Esophagus muscularis mucosa (tissue), 4 donors: ENCODE results near the gene HSPBAP1. TPM values are rescaled to one million over a fixed set of nuclear protein-coding genes. Genes with fewer than 3 reads are reported as not detected.

Source experiments
- DNase-seq: peaks from one replicate; pipeline ENCODE4 v3.0.0-alpha.2; 2017; ENCODE audit errors: extremely low spot score
- H3K27ac ChIP-seq, 4 donors: fragments of 200-600 bp; sonication (generic); replicated peaks in 1 of 4; 1 replicate in 3 of 4; 2 replicates in 1 of 4; pipeline ENCODE4 v1.5.1; 2016 to 2019; ENCODE audit warnings: mild to moderate bottlenecking in 1 of 4
- H3K27me3 ChIP-seq, 4 donors: fragments of 200-600 bp; sonication (generic); one replicate each; pipeline versions ENCODE4 v1.5.1 to v1.6.0; 2016 to 2019
- H3K36me3 ChIP-seq, 4 donors: fragments of 200-600 bp; sonication (generic); one replicate each; pipeline ENCODE4 v1.5.1; 2016 to 2019
- H3K4me1 ChIP-seq, 4 donors: fragments of 200-600 bp; sonication (generic); one replicate each; pipeline ENCODE4 v1.5.1; 2016 to 2019
- H3K4me3 ChIP-seq, 4 donors: fragments of 200-600 bp; sonication (generic); 1 replicate in 2 of 4; 2 replicates in 2 of 4; pipeline ENCODE4 v1.5.1; 2016 to 2019; ENCODE audit warnings: mild to moderate bottlenecking in 4 of 4, moderate library complexity in 1 of 4
- H3K9me3 ChIP-seq, 4 donors: fragments of 200-600 bp; sonication (generic); 1 replicate in 3 of 4; 2 replicates in 1 of 4; pipeline ENCODE4 v1.5.1; 2016 to 2019
- EP300 ChIP-seq: sonication (generic); formaldehyde crosslinking; IDR thresholded peaks from one replicate; pipeline ENCODE4 v1.6.1; 2017; ENCODE audit warnings: antibody characterized with exemption
- POLR2A ChIP-seq: fragments of 450-650 bp; IDR thresholded peaks from one replicate; pipeline ENCODE4 v1.6.1; 2017; ENCODE audit warnings: antibody characterized with exemption, moderate library complexity, mild to moderate bottlenecking, low read depth
- POLR2AphosphoS5 ChIP-seq, 2 donors: sonication (generic); formaldehyde crosslinking; IDR thresholded peaks; one replicate each; pipeline ENCODE4 v1.6.1; 2017; ENCODE audit warnings: antibody characterized with exemption in 2 of 2
- WGBS: methylation state at CpG from one replicate; pipeline ENCODE4 v1.1.5; 2018; 5-methylcytosine and 5-hydroxymethylcytosine counted together
- intact Hi-C: fragments of 100-400 bp; cut with DNase I; formaldehyde crosslinking; loops from one replicate; pipeline ENCODE4 v1.15.1; 2023
- total RNA-seq, 4 donors: library from RNA; depleted of rRNA; stranded (reverse); fragments of >200 nt; gene quantifications; one replicate each; pipeline versions ENCODE4 v1.1.0 to v1.2.1, GENCODE V29; 2016
- TF ChIP-seq, protein P1 (sequence below), 3 experiments: fragments of 200-600 bp in 2 of 3; fragments of 450-650 bp in 1 of 3; sonication (generic) in 2 of 3; IDR thresholded peaks; one replicate each; pipeline ENCODE4 v1.5.1; 2017 to 2019; ENCODE audit warnings: antibody characterized with exemption in 3 of 3, mild to moderate bottlenecking in 2 of 3, moderate library complexity in 1 of 3

The HSPBAP1 gene
- total RNA-seq, 4 donors from 2014 or later, result 5.5 to 14.5 (median 8.2) TPM

DNA sequence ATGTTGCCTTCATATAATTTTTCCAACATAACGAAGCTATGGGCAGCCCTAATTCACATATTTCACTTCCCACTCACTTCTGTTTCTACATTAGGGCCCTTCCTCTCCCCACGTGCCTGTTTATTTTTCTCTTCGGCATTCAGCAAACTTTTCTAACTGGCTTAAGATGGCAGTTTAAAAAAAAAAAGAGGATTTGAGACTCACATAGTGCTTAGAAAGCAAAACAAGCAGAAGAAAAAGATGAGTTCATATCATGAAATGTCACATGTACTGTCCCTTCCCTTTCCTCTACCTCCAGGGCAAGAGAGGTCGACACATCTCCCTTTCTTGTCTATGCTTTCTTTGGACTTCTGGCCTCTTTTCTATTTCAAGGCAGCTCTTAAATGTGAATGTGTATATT is 31.8 kb upstream of the HSPBAP1 start:
- Histone ChIP-seq H3K36me3 (peaks cover 5 to 37% (median 14%) of the 10 kb centered on the region in 4 donors), H3K27me3 (no peaks in the 10 kb centered on the region), H3K27ac (no peak overlapping the region), H3K4me1 (no peaks in the 10 kb centered on the region), H3K9me3 (no peaks in the 10 kb centered on the region), H3K4me3 (no peak overlapping the region)
- TF ChIP-seq EP300 (no peak), POLR2A (no peak), POLR2AphosphoS5 (IDR thresholded peaks at IDR 0.05) (no peak)
- TF ChIP-seq, protein P1, sequence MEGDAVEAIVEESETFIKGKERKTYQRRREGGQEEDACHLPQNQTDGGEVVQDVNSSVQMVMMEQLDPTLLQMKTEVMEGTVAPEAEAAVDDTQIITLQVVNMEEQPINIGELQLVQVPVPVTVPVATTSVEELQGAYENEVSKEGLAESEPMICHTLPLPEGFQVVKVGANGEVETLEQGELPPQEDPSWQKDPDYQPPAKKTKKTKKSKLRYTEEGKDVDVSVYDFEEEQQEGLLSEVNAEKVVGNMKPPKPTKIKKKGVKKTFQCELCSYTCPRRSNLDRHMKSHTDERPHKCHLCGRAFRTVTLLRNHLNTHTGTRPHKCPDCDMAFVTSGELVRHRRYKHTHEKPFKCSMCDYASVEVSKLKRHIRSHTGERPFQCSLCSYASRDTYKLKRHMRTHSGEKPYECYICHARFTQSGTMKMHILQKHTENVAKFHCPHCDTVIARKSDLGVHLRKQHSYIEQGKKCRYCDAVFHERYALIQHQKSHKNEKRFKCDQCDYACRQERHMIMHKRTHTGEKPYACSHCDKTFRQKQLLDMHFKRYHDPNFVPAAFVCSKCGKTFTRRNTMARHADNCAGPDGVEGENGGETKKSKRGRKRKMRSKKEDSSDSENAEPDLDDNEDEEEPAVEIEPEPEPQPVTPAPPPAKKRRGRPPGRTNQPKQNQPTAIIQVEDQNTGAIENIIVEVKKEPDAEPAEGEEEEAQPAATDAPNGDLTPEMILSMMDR (IDR thresholded peaks at IDR 0.05), result no peak
- no peak for DNase-seq
- WGBS, result 73% methylated on average over 4 of the region's 4 CpGs
- intact Hi-C loops, result no loop called here

DNA sequence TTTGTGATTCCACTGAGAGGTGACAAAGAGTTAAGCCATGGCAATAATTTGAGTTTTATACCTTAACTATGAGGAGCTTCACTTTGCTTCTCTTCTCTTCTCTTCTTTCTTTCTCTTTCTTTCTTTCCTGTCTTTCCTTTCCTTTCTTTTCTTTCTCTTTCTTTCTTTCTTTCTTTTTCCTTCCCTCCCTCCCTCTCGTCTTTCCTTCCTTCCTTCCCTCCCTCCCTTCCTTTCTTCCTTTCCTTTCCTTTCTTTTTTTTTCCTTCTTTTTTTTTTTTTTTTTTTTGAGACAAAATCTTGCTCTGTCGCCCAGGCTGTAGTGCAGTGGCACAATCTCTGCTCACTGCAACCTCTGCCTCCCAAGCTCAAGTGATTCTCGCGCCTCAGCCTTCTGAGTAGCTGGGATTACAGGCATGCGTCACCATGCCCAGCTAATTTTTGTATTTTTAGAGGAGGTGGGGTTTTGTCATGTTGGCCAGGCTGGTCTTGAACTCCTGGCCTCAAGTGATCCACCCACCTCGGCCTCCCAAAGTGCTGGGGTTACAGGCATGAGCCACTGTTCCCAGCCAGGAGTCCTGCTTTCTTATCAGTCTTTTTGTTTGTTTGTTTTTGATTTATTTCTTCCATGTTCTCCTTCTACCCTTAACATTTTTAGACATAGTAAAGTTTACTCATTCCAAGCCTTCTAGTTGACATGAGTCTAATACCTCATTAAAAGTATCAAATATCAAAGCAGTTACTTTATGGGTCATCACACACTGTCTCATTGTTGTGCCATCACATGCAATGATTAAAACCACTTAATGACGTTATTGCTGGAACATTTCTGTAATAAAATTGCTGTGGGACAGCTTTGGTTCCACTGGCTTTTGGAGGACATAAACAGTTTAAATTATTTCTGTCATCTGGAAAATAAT is 31.1 kb upstream of the HSPBAP1 start:
- H3K27ac ChIP-seq, result no peak overlapping the region
- no peak for DNase-seq
- H3K4me1 ChIP-seq, result no peaks in the 10 kb centered on the region
- H3K9me3 ChIP-seq, result no peaks in the 10 kb centered on the region
- TF ChIP-seq, protein P1 (IDR thresholded peaks at IDR 0.05), result no peak
- no peak for TF ChIP-seq EP300
- WGBS, result 88% methylated on average over 7 of the region's 7 CpGs
- H3K27me3 ChIP-seq, result no peaks in the 10 kb centered on the region
- intact Hi-C loops, result no loop called here
- H3K4me3 ChIP-seq, result no peak overlapping the region
- H3K36me3 ChIP-seq, result peaks cover 5 to 37% (median 14%) of the 10 kb centered on the region in 4 donors

DNA sequence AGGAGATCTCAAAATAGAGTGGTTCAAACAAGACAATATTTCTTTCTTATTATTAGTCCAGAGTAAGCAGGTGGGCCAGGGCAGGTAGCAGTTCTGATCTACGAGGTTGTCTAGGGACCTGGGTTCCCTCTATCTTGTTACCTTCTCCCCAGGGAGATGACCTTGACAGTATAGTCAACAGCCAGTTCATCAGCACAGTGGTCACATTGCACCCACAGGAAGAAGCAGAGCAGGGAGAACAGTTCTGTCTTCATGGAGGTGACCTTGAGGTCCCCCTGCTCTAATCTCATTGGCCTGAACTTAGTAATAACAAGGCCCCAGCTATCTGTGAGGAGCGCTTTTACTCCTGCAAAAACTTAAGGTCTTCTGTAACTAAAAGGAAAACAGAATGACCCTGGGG is 23.0 kb upstream of the HSPBAP1 start:
- peaks cover 0 to 32% (median 13%) of the 10 kb centered on the region in 4 donors for H3K36me3 ChIP-seq
- 100% methylated on average over 2 of the region's 2 CpGs for WGBS
- H3K27ac ChIP-seq, result no peak overlapping the region

DNA sequence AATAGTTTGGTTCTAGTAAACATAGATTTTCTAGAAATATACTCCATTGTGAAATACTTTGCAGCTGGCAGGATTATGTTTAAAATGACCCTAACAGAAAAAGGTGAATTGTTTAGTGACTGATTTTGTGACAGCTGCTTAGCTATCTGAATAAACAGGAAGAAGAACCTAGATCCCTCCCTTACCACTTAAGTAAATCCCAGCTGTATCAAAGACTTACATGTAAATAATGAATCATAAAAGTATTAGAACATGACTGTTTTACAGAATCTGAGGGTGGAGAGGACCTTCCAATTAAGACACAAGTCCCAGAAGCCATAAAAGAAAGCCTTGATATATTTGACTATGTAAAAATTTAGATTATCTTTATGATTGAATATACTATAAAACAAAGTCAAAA is 17.1 kb upstream of the HSPBAP1 start:
- TF ChIP-seq POLR2AphosphoS5 (IDR thresholded peaks at IDR 0.05) (no peak), EP300 (no peak), POLR2A (no peak)
- TF ChIP-seq, protein P1 (IDR thresholded peaks at IDR 0.05), result no peak
- Histone ChIP-seq H3K9me3 (no peaks in the 10 kb centered on the region), H3K36me3 (peaks cover 5 to 42% (median 12%) of the 10 kb centered on the region in 4 donors), H3K27ac (no peak overlapping the region), H3K4me3 (no peak overlapping the region), H3K27me3 (no peaks in the 10 kb centered on the region), H3K4me1 (no peaks in the 10 kb centered on the region)
- DNase-seq, result no peak
- intact Hi-C loops, result no loop called here

More for the DNA sequence above, 23.0 kb upstream of the HSPBAP1 start:
- intact Hi-C loops, result no loop called here
- no peak for DNase-seq
- Histone ChIP-seq H3K4me1 (no peaks in the 10 kb centered on the region), H3K9me3 (no peaks in the 10 kb centered on the region), H3K27me3 (no peaks in the 10 kb centered on the region), H3K4me3 (no peak overlapping the region)
- TF ChIP-seq, protein P1 (IDR thresholded peaks at IDR 0.05), result no peak
- no peak for TF ChIP-seq EP300
- no peak for TF ChIP-seq POLR2A
- TF ChIP-seq POLR2AphosphoS5 (IDR thresholded peaks at IDR 0.05), result no peak
